LNCAP (cell line): ENCODE data around the gene FGD3.

ENCODE experiments used
- CTCF ChIP-seq: fragments of 450-650 bp; IDR thresholded peaks from 2 replicates; pipeline ENCODE4 v1.5.1; 2017; ENCODE audit warnings: mild to moderate bottlenecking

The FGD3 gene

GRCh38 chr9:93040409-93040808 lies 93.1 kb downstream of the FGD3 start:
- TF ChIP-seq CTCF, result no peak

DNA sequence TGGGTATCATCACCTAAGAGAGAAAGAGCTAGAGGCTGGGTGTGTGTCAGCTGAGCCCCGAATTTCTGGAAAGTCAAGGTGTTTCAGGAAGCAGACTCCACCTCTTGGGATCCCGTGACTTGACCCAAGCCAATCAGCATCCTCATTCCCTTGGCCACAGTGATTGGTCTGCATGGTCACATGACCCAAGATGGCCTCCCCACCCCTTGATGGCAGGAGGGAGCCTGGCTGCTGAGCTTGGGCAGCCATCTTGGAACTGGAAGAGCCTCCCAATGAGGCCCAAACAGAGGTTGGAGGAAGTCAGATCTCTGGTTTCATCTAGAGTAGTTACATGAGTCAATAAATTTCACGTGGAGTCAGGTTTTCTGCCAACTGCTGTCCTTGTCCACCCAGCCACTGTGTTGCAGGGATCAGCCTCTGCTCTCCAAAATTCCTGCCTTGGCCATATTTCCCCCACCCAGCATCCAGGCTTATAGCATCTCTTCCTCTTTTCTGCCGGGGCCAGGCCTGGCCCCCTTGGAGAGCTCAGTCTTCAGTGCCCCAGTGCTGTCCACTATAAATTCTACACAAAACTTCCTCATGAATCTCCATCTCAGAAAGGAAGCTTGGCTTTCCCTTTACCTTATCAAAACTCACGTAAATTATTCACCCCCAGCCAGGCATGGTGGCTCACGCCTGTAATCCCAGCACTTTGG lies 93.9 kb downstream of the FGD3 start:
- TF ChIP-seq CTCF, result no peak

DNA sequence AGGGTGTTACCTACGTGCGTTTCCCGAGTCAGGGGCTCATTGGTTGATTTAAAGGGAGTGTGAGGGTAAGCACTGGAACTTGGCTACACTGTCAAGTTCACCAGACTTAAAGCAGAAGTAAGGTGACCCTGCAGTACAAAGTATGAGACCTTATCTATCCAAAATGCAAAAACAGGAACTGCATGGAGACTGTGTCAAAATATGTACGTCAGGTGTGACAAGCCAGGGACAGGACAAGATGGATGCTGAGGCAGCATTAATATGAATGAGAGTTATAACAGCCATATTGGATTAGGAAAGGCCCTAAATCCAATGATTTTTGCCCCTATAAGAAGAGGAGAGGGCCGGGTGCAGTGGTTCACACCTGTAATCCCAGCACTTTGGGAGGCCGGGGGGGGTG lies 95.8 kb downstream of the FGD3 start:
- no peak for TF ChIP-seq CTCF

GRCh38 chr9:93045521-93045920 lies 98.2 kb downstream of the FGD3 start:
- no peak for TF ChIP-seq CTCF

DNA sequence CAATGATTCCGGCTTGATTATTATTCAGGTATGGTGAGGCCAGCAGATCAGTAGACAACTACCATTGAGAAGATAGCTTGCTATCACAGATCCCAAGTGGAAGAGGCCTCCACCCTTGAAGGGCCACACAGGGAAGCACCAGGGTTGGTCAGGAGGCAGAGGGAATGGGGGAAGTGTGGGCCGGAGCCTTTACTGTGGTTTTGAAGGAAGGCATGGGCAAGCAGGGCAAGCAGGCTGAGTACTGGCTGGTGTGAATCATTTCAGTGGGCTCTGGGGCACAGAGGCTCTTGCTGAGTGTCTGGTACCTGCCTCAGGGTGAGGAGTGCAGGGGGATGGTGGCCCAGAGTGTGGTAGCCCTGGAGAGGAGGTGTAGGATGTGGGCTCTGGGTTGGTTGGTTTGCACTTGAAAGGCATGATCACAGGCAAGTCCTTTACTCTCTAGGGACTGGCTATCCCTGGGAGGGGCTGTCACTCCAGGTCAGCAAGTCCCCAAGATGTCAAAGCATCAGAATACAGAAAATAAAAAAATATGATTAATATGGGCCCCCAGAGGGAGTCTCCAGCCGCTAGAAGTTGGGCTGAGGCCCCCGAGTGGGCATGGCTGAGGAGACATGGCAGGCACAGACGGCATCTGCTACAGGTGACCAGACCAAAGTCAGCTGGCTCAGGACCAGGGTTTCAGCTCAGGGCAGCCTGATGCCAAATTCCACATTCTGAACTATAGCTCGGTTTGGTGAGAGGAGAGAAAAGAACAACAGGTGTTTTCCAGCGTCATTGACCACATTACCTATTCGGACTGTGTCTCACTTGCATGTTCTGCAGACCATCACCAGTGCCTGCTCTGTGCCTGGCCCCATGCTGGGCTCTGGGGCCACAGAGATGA lies 101.5 kb downstream of the FGD3 start:
- TF ChIP-seq CTCF, result no peak

DNA sequence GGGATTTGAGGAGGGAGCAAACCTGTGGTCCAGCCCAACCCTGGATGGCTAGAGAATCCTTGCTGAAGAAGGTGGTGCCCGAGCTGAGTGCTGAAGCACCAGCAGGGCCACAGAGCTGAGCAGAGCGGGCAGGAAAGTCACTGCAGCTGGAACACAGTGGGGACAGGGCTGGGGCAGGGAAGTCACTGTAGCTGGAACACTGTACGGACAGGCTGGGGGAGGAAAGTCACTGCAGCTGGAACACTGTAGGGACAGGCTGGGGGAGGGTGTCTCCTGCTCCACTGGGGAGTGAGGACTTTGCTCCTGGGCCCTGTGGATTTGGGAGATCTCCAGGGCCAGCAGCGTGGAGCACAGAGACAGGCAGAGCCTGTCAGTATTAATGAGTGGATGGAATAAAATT lies 102.2 kb downstream of the FGD3 start:
- TF ChIP-seq CTCF, result no peak

DNA sequence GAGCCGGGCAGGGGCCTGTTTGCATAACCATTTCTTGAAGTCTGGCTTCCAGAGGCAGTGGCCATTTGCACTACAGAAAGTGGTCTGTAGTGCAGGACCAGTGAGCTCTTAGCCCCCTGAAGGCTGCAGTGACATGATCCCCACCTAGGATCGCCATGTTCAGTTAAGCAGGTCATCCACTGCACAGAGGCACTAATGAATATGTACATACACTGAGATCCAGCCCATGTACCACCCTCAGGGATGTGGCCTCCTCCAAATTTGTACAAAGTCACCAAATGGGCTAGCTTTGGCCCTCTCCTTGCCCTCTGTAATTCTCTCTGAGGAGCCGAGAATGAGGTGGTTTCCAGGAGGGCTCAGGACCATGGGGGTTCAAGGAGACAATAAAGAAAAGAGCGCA lies 102.9 kb downstream of the FGD3 start:
- no peak for TF ChIP-seq CTCF
